IPS DF 4.7 (cell line): ENCODE data around the gene ADM2.
"Not testable (repeated sequence)": the region's sequence is repeated elsewhere in the genome, so short reads cannot be mapped to it uniquely, and the experiment has no call there.

Experiments
- DNase-seq: peaks from one replicate; pipeline ENCODE4 v3.0.0-alpha.2; 2013; ENCODE audit warnings: low spot score; ENCODE audit errors: extremely low read depth

The ADM2 gene

DNA sequence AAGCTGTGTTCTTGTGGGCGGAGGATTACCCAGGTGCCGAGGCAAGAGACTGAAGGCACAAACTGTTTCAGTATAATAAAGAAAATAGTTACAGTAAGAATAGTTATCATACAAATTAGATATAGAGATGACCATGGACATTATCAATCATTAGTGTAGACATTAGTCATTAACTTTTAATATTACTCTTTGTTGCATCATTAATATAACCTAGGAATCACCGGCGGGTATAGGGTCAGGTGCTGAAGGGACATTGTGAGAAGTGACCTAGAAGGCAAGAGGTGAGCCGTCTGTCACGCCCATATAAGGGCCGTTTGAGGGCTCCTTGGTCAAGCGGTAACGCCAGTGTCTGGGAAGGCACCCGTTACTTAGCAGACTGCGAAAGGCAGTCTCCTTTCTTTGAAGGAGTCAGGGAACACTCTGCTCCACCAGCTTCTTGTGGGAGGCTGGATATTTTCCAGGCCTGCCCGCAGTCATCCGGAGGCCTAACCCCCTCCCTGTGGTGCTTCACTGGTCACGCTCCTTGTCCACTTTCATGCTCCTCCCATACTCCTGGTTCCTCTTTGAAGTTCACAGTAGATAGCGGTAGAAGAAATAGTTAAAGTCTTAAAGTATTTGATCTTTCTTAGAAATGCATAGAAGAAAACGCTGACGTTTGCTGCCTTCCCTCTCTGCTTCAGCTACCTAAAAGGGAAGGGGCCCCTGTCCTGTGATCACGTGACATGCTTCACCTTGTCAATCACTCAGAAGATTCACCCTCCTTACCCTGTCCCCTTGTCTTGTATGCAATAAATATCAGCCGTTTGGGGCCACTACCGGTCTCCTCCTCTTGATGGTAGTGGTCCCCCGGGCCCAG is 52.7 kb downstream of the ADM2 start:
- DNase-seq = not testable (repeated sequence)

DNA sequence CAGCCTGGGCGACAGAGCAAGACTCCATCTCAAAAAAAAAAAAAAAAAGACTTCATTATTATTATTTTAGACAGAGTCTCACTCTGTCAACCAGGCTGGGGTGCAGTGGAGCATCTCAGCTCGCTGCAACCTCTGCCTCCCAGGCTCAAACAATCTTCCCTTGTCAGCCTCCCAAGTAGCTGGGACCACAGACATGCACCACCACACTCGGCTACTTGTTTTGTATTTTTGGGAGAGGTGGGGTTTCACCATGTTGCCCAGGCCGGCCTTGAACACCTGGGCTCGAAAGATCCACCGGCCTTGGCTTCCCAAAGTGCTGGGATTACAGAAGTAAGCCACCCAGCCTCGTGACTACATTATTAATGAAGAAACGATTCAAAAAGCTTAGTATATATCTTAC is 53.8 kb downstream of the ADM2 start:
- no peak for DNase-seq
